Parathyroid adenoma (tissue), 2 donors: ENCODE results near the gene EVI2B.

ENCODE experiments used
- H2AFZ ChIP-seq: fragments of 300-600 bp; sonication (generic); one replicate; pipeline ENCODE4 v1.7.0; 2017; ENCODE audit warnings: antibody characterized with exemption, mild to moderate bottlenecking
- H3K27ac ChIP-seq: fragments of 300-600 bp; sonication (generic); one replicate; pipeline ENCODE4 v1.7.0; 2017
- H3K27me3 ChIP-seq: fragments of 300-600 bp; sonication (generic); one replicate; pipeline ENCODE4 v1.7.0; 2017; ENCODE audit warnings: low read length; ENCODE audit not compliant: control insufficient read depth, insufficient read depth
- H3K36me3 ChIP-seq: fragments of 300-600 bp; sonication (generic); one replicate; pipeline ENCODE4 v1.7.0; 2017; ENCODE audit warnings: low read length; ENCODE audit not compliant: control insufficient read depth, insufficient read depth
- H3K4me1 ChIP-seq: fragments of 300-600 bp; sonication (generic); one replicate; pipeline ENCODE4 v1.7.0; 2017; ENCODE audit warnings: control low read depth
- H3K4me2 ChIP-seq: fragments of 300-600 bp; sonication (generic); one replicate; pipeline ENCODE4 v1.7.0; 2017; ENCODE audit warnings: low read length
- H3K4me3 ChIP-seq: fragments of 300-600 bp; sonication (generic); one replicate; pipeline ENCODE4 v1.7.0; 2017; ENCODE audit warnings: low read depth, low read length
- H3K79me2 ChIP-seq: fragments of 300-600 bp; sonication (generic); one replicate; pipeline ENCODE4 v1.7.0; 2017; ENCODE audit warnings: control low read depth
- H3K9ac ChIP-seq: fragments of 300-600 bp; sonication (generic); one replicate; pipeline ENCODE4 v1.7.0; 2017; ENCODE audit warnings: mild to moderate bottlenecking
- H3K9me3 ChIP-seq: fragments of 300-600 bp; sonication (generic); one replicate; pipeline ENCODE4 v1.7.0; 2017; ENCODE audit warnings: low read length; ENCODE audit not compliant: control insufficient read depth
- TF ChIP-seq, protein P1 (sequence below): fragments of 300-600 bp; sonication (generic); IDR thresholded peaks from one replicate; pipeline ENCODE4 v1.7.0; 2017; ENCODE audit warnings: antibody characterized with exemption, mild to moderate bottlenecking
- donor health status: primary hyperparathyroidism.

EVI2B gene

DNA sequence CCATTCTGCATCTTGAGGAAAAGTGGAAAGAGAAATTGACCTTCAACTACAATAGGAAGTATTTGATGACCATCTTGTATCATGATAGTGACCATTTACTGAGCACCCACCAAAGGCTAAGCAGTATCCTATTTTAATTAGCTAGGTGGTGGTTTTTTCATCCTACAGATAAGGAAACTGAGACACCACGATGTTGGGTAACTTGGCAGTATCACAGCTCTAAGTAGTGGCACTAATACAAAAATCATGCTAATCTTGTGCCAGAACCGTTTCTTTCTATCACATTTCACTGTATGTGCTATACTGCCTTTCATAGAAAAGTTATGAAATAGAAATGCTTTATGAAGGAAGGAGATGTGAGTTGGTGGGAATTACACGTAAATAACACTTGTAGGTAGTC lies 2.3 kb downstream of the EVI2B start:
- no peak overlapping the region for H3K4me3 ChIP-seq
- no peak overlapping the region for H3K9ac ChIP-seq
- H3K9me3 ChIP-seq, result no peaks in the 10 kb centered on the region
- H3K4me2 ChIP-seq, result no peak overlapping the region
- TF ChIP-seq, protein P1, sequence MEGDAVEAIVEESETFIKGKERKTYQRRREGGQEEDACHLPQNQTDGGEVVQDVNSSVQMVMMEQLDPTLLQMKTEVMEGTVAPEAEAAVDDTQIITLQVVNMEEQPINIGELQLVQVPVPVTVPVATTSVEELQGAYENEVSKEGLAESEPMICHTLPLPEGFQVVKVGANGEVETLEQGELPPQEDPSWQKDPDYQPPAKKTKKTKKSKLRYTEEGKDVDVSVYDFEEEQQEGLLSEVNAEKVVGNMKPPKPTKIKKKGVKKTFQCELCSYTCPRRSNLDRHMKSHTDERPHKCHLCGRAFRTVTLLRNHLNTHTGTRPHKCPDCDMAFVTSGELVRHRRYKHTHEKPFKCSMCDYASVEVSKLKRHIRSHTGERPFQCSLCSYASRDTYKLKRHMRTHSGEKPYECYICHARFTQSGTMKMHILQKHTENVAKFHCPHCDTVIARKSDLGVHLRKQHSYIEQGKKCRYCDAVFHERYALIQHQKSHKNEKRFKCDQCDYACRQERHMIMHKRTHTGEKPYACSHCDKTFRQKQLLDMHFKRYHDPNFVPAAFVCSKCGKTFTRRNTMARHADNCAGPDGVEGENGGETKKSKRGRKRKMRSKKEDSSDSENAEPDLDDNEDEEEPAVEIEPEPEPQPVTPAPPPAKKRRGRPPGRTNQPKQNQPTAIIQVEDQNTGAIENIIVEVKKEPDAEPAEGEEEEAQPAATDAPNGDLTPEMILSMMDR, result no peak
- H3K79me2 ChIP-seq, result no peaks in the 10 kb centered on the region
- no peaks in the 10 kb centered on the region for H3K36me3 ChIP-seq
- H3K27me3 ChIP-seq, result no peaks in the 10 kb centered on the region
- H3K27ac ChIP-seq, result no peak overlapping the region
- H3K4me1 ChIP-seq, result no peaks in the 10 kb centered on the region
- no peak overlapping the region for H2AFZ ChIP-seq

- no peaks in the 10 kb centered on the region for H3K4me1 ChIP-seq
- H3K4me3 ChIP-seq, result no peak overlapping the region
- no peak overlapping the region for H2AFZ ChIP-seq
- no peaks in the 10 kb centered on the region for H3K9me3 ChIP-seq
- H3K27me3 ChIP-seq, result no peaks in the 10 kb centered on the region
- no peak overlapping the region for H3K27ac ChIP-seq
- H3K4me2 ChIP-seq, result no peak overlapping the region
- no peaks in the 10 kb centered on the region for H3K79me2 ChIP-seq
- H3K9ac ChIP-seq, result no peak overlapping the region
- TF ChIP-seq, protein P1, result no peak
- no peaks in the 10 kb centered on the region for H3K36me3 ChIP-seq
Observed at GRCh38 chr17:31310886-31311285, 3.0 kb downstream of the EVI2B start.

GRCh38 chr17:31310260-31310659 lies 3.6 kb downstream of the EVI2B start:
- Histone ChIP-seq H3K79me2 (no peaks in the 10 kb centered on the region), H3K4me1 (no peaks in the 10 kb centered on the region), H3K4me3 (no peak overlapping the region), H3K4me2 (no peak overlapping the region), H3K9ac (no peak overlapping the region), H3K36me3 (no peaks in the 10 kb centered on the region), H3K27me3 (no peaks in the 10 kb centered on the region), H2AFZ (no peak overlapping the region), H3K9me3 (no peaks in the 10 kb centered on the region), H3K27ac (no peak overlapping the region)
- TF ChIP-seq, protein P1, result no peak

DNA sequence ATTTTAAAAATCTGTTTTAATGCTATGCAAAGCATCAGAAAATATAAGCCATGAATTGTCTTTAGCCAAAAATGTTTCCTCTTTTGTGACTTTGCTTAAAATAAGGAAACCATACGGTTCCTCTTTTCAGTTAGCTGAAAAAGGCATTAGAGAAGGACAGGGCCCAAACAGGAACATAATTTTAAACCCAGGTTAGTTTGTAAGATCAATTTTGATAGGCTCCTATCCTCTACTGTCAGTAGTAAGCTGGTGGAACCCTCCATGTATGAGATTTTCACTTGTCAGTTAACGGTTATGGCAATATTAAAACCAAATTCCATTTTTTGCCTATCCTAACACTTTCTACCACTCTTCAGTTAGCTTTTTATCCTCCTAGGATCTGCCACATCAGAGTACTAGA lies 4.3 kb downstream of the EVI2B start:
- H3K79me2 ChIP-seq, result no peaks in the 10 kb centered on the region
- H3K4me3 ChIP-seq, result no peak overlapping the region
- TF ChIP-seq, protein P1, result no peak
- no peak overlapping the region for H2AFZ ChIP-seq
- H3K9ac ChIP-seq, result no peak overlapping the region
- H3K27me3 ChIP-seq, result no peaks in the 10 kb centered on the region
- no peaks in the 10 kb centered on the region for H3K9me3 ChIP-seq
- no peak overlapping the region for H3K4me2 ChIP-seq
- no peaks in the 10 kb centered on the region for H3K4me1 ChIP-seq
- H3K27ac ChIP-seq, result no peak overlapping the region
- no peaks in the 10 kb centered on the region for H3K36me3 ChIP-seq
